ENCODE results near the gene CNIH2.
A peak's percentile ranks its signal among the peaks of the same experiment; 100 is the strongest.

Gene CNIH2

DNA sequence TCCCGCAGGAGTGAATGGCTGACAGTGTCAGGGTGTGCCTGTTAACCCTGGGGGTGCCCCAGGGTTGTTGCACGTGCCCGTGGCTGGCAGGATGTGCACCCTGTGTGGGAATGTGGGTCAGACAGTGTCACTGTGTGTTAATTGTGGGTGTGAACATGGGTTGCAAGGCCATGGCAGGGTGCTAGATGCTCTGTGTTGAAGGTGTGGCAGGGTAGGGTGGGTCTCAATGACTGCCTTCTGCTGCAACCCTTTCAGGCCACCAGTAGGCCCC is 50.0 kb downstream of the CNIH2 start:
- DNase-seq (ENCODE audit: low read depth in 2 of 3, low spot score in 1 of 3) = no peak

GRCh38 chr11:66328302-66329144 is 50.5 kb downstream of the CNIH2 start:
- peak; percentile 72 to 83 (median 82) for DNase-seq (ENCODE audit: low read depth in 2 of 3, low spot score in 1 of 3)

GRCh38 chr11:66329165-66329673 is 51.2 kb downstream of the CNIH2 start:
- DNase-seq (ENCODE audit: low read depth in 2 of 3, low spot score in 1 of 3) = no peak

GRCh38 chr11:66330931-66331330 is 53.0 kb downstream of the CNIH2 start:
- DNase-seq (ENCODE audit: low read depth in 2 of 3, low spot score in 1 of 3) = no peak

GRCh38 chr11:66331542-66332370 is 53.8 kb downstream of the CNIH2 start:
- DNase-seq (ENCODE audit: low read depth in 2 of 3, low spot score in 1 of 3) = no peak

DNA sequence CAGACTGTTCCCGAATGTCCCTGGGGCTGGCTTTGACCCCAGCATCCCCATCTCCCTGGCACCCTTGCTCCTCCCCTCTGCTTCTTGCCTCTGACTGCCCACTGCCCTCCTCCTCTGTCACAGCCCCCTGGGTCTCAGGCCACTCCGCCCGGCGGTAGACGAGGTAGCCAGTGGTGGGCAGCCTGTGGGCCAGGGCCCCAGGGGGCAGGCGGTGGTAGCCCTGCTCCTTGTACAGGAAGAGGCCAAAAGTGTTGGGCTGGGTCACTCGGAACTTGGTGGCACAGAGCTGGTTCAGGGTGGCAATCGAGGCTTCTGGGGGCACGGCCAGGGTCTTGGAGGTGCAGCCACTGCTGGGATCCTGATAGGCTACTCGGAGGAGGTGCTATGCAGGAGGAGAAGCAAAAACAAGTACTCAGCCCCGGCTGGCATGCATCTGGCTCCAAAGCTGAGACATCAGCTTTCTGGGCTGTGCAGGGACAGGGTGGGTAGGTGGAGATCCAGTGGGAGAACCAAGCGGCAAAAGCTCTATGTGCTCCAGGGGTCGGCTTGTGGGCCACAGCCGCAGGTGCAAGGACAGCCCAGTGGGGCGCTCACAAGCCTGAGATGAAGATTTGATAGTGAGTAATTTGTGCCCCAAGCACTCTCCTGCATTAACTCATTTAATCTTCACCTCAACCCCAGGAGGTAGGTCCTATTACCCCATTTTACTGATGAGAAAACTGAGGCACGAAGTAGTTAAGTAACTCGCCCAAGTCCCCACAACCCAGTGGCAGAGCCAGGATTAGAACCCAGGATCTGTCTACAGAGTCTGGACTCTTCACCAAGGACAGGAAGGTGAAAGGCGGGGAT is 54.6 kb downstream of the CNIH2 start:
- DNase-seq (ENCODE audit: low read depth in 2 of 3, low spot score in 1 of 3) = no peak

- no peak for DNase-seq (ENCODE audit: low read depth in 2 of 3, low spot score in 1 of 3)
These were observed 55.4 kb downstream of the CNIH2 start for GRCh38 chr11:66333220-66333877.
